SJCRH30 (cell line): ENCODE data around the gene DGUOK. TPM values are rescaled to one million over a fixed set of nuclear protein-coding genes. Genes with fewer than 3 reads are reported as not detected.

ENCODE experiments used
- DNase-seq, 2 experiments: peaks; one replicate each; pipeline ENCODE4 v3.0.0-alpha.2; 2015 to 2020
- H3K27ac ChIP-seq: fragments of 250-450 bp; sonication (Bioruptor Pico); 2 replicates; pipeline ENCODE4 v1.5.1; 2020; ENCODE audit warnings: mild to moderate bottlenecking, moderate library complexity
- H3K27me3 ChIP-seq: fragments of 250-450 bp; sonication (Bioruptor Pico); 2 replicates; pipeline ENCODE4 v1.5.1; 2020; ENCODE audit warnings: mild to moderate bottlenecking, moderate library complexity
- H3K36me3 ChIP-seq: fragments of 250-450 bp; sonication (Bioruptor Pico); 2 replicates; pipeline ENCODE4 v1.5.1; 2020; ENCODE audit warnings: mild to moderate bottlenecking, moderate library complexity
- H3K4me1 ChIP-seq: fragments of 250-450 bp; sonication (Bioruptor Pico); 2 replicates; pipeline ENCODE4 v1.5.1; 2020; ENCODE audit warnings: mild to moderate bottlenecking, moderate library complexity
- H3K4me3 ChIP-seq: fragments of 250-450 bp; sonication (Bioruptor Pico); 2 replicates; pipeline ENCODE4 v1.5.1; 2020; ENCODE audit warnings: mild to moderate bottlenecking, moderate library complexity
- H3K9me3 ChIP-seq: fragments of 250-450 bp; sonication (Bioruptor Pico); replicated peaks from 2 replicates; pipeline ENCODE4 v1.5.1; 2020; ENCODE audit warnings: mild to moderate bottlenecking, moderate library complexity
- total RNA-seq: library from RNA; depleted of rRNA; stranded (reverse); fragments of >200 nt; shearing (Covaris generic); gene quantifications from 2 replicates; pipeline ENCODE4 v1.2.3, GENCODE V29; 2014; rRNA removed

DGUOK gene
- total RNA-seq, 1 experiment from 2014 or later, result 105 TPM

DNA sequence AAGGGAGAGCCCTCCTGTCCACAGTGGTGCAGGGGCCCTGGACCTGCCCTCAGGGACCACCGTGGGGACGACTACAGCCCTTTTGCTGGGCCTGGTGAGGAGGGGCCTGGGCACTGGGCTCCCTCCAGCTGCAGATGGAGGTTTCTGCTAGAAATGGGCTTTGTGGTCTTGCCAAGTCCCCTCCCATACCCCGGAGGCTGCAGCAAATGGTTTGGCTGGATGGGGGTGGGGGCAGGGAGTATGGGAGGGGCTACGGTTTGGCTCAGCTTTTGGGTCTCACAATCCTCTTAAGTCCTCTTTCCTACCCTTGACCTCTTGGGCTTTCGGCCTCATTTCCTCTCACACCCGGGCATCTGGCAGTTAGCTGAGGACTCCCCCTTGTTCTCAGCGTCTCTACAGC, 79.8 kb downstream of the DGUOK start:
- H3K4me3 ChIP-seq, result no peak overlapping the region
- H3K4me1 ChIP-seq, result peaks cover 57% of the 10 kb centered on the region
- H3K27ac ChIP-seq, result no peak overlapping the region
- DNase-seq, result peak; percentile 40 to 59
- no peaks in the 10 kb centered on the region for H3K9me3 ChIP-seq
- H3K27me3 ChIP-seq, result no peaks in the 10 kb centered on the region
- H3K36me3 ChIP-seq, result peaks cover 12% of the 10 kb centered on the region; the same call in 1 of the 2 replicates

DNA sequence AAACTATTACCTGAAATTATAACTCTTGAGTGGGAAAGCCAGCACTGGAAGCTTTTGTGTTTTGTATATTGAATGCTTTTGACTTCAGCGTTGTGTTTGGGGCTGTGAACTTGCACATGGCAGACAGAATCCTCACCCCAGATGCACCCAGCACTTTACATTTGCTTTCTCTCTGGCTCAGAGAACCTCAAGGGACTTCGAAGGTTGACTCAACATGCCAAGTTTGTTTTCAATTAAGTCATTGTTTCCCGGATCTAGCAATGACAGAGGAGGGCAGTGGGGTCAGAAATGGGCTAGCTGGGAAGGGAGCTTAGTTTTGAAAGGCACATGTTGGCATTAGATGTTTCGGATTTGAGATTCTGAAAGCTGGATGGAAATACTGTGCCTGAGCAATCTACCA, 80.4 kb downstream of the DGUOK start:
- H3K36me3 ChIP-seq, result peaks cover 12% of the 10 kb centered on the region; the same call in 1 of the 2 replicates
- H3K4me3 ChIP-seq, result no peak overlapping the region
- H3K27me3 ChIP-seq, result no peaks in the 10 kb centered on the region
- DNase-seq, result no peak
- peaks cover 51% of the 10 kb centered on the region for H3K4me1 ChIP-seq
- H3K9me3 ChIP-seq, result no peaks in the 10 kb centered on the region
- H3K27ac ChIP-seq, result no peak overlapping the region

- DNase-seq, result no peak
- Histone ChIP-seq H3K9me3 (no peaks in the 10 kb centered on the region), H3K4me1 (peaks cover 51% of the 10 kb centered on the region)
Observed at GRCh38 chr2:74007711-74008110, 81.0 kb downstream of the DGUOK start.

More at GRCh38 chr2:74007711-74008110, 81.0 kb downstream of the DGUOK start:
- H3K4me3 ChIP-seq, result no peak overlapping the region
- H3K36me3 ChIP-seq, result peaks cover 12% of the 10 kb centered on the region; the same call in 1 of the 2 replicates
- H3K27me3 ChIP-seq, result no peaks in the 10 kb centered on the region
- no peak overlapping the region for H3K27ac ChIP-seq

Other genes starting within 250 kb of the DGUOK start
- 136 and 161 TPM in 2 replicates for gene TPRKB, start 189.5 kb upstream of the DGUOK start, total RNA-seq
- 42.3 and 44.1 TPM in 2 replicates for gene DUSP11, start 146.8 kb upstream of the DGUOK start, total RNA-seq
- gene C2orf78, start 142.7 kb upstream of the DGUOK start, total RNA-seq, result not detected in 2 replicates
- gene STAMBP, start 97.9 kb upstream of the DGUOK start, total RNA-seq, result 50.1 and 61.1 TPM in 2 replicates
- gene ACTG2, start 33.9 kb upstream of the DGUOK start, total RNA-seq, result 0.08 TPM in 1 of 2 replicates, not detected in the other
- gene TET3, start 58.0 kb downstream of the DGUOK start, total RNA-seq, result 13.6 and 16.3 TPM in 2 replicates
- gene BOLA3, start 221.0 kb downstream of the DGUOK start, total RNA-seq, result 54.6 and 60.1 TPM in 2 replicates